A549 (cell line): ENCODE results near the gene CYP27B1. TPM values are rescaled to one million over a fixed set of nuclear protein-coding genes. Genes with fewer than 3 reads are reported as not detected.

Experiments
- ATAC-seq, 2 experiments: fragments of 200-7000 bp in 1 of 2; fragments of >200 bp in 1 of 2; cut with Nextera tagmentation in 1 of 2; cut with Tn5 transposase in 1 of 2; 3 replicates each; pipeline versions ENCODE4 v1.8.0 to v1.9.1; 2018 to 2020; ENCODE audit warnings: mild to moderate bottlenecking in 1 of 2, moderate library complexity in 1 of 2
- CTCF ChIA-PET: fragments of 300-600 bp; sonication (Branson Sonifier 250); formaldehyde crosslinking; extraction: SDS; loops from one replicate; lab custom pipeline; 2021; ENCODE audit warnings: antibody characterized with exemption, inconsistent platforms; lab: Yijun Ruan, JAX
- POLR2A ChIA-PET: fragments of 350-600 bp; formaldehyde crosslinking; extraction: SDS; loops from one replicate; lab custom pipeline; 2021; ENCODE audit warnings: antibody characterized with exemption, inconsistent platforms; lab: Yijun Ruan, JAX
- DNase-seq, 2 experiments: peaks; one replicate each; pipeline versions ENCODE4 v3.0.0 to v3.0.0-alpha.2; 2011 to 2016; ENCODE audit warnings: low read depth in 1 of 2, low spot score in 1 of 2
- FAIRE-seq: peaks from 2 replicates; lab custom pipeline; 2011; peaks lifted over from hg19 to GRCh38; lab: Jason Lieb, UNC
- H3K27ac ChIP-seq, 2 experiments: fragments of >200 bp; sonication (Bioruptor Twin); formaldehyde crosslinking; 3 replicates each; pipeline ENCODE4 v1.5.1; 2016 to 2017
- H3K4me1 ChIP-seq: fragments of >200 bp; sonication (Bioruptor Twin); formaldehyde crosslinking; 3 replicates; pipeline ENCODE4 v1.6.1; 2016
- H3K4me2 ChIP-seq: fragments of >200 bp; sonication (Bioruptor Twin); formaldehyde crosslinking; 3 replicates; pipeline ENCODE4 v1.6.1; 2016
- H3K4me3 ChIP-seq: fragments of >200 bp; sonication (Bioruptor Twin); formaldehyde crosslinking; 3 replicates; pipeline ENCODE4 v1.5.1; 2016
- H3K9me3 ChIP-seq: fragments of >200 bp; sonication (Bioruptor Twin); formaldehyde crosslinking; 3 replicates; pipeline ENCODE4 v1.6.1; 2016
- BHLHE40 ChIP-seq: IDR thresholded peaks from 2 replicates; pipeline ENCODE4 v1.6.1; 2012; ENCODE audit warnings: low read depth, low read length, inconsistent platforms
- CBX8 ChIP-seq: fragments of 200-600 bp; sonication (generic); IDR thresholded peaks from 2 replicates; pipeline ENCODE4 v1.6.1; 2016
- CEBPB ChIP-seq, 2 experiments: fragments of >200 bp in 1 of 2; sonication (Bioruptor Twin) in 1 of 2; formaldehyde crosslinking in 1 of 2; IDR thresholded peaks; 2 replicates each; pipeline ENCODE4 v1.6.1; 2012 to 2016
- CHD4 ChIP-seq: fragments of 200-600 bp; sonication (generic); IDR thresholded peaks from 2 replicates; pipeline ENCODE4 v1.6.1; 2016; ENCODE audit warnings: antibody characterized with exemption, mild to moderate bottlenecking, borderline replicate concordance
- CTCF ChIP-seq: fragments of >200 bp; sonication (Bioruptor Twin); formaldehyde crosslinking; IDR thresholded peaks from 3 replicates; pipeline ENCODE4 v1.5.1; 2016
- EP300 ChIP-seq, 2 experiments: fragments of >200 bp; sonication (Bioruptor Twin); formaldehyde crosslinking; IDR thresholded peaks; 2 replicates in 1 of 2; 3 replicates in 1 of 2; pipeline ENCODE4 v1.6.1; 2016 to 2017
- FOSL2 ChIP-seq, 2 experiments: fragments of 450-650 bp in 1 of 2; fragments of >200 bp in 1 of 2; sonication (Bioruptor Twin) in 1 of 2; formaldehyde crosslinking; IDR thresholded peaks; 2 replicates each; pipeline versions ENCODE4 v1.5.0 to v1.6.1; 2016 to 2020; ENCODE audit warnings: mild to moderate bottlenecking in 1 of 2, moderate library complexity in 1 of 2
- GATA3 ChIP-seq: IDR thresholded peaks from 2 replicates; pipeline ENCODE4 v1.6.1; 2012; ENCODE audit warnings: borderline replicate concordance
- HES2 ChIP-seq: fragments of >200 bp; sonication (Bioruptor Twin); formaldehyde crosslinking; IDR thresholded peaks from 2 replicates; pipeline ENCODE4 v1.6.1; 2016
- HOXB13 ChIP-seq: fragments of 250-450 bp; sonication (Bioruptor Pico); IDR thresholded peaks from 2 replicates; pipeline ENCODE4 v1.5.0; 2020; ENCODE audit warnings: low read depth, mild to moderate bottlenecking, moderate library complexity
- HOXB5 ChIP-seq: fragments of 250-450 bp; sonication (Bioruptor Pico); IDR thresholded peaks from 2 replicates; pipeline ENCODE4 v1.5.0; 2020; ENCODE audit warnings: mild to moderate bottlenecking, moderate library complexity
- JUN ChIP-seq, 2 experiments: fragments of >200 bp; sonication (Bioruptor Twin); formaldehyde crosslinking; IDR thresholded peaks; 2 replicates in 1 of 2; 3 replicates in 1 of 2; pipeline ENCODE4 v1.6.1; 2016 to 2017
- JUNB ChIP-seq: fragments of >200 bp; sonication (Bioruptor Twin); formaldehyde crosslinking; IDR thresholded peaks from 2 replicates; pipeline ENCODE4 v1.6.1; 2016
- MYC ChIP-seq: IDR thresholded peaks from 2 replicates; pipeline ENCODE4 v1.6.1; 2012; ENCODE audit warnings: mild to moderate bottlenecking, inconsistent platforms, low read length, improper control_type of control experiment, borderline replicate concordance
- PHF8 ChIP-seq: fragments of 200-600 bp; sonication (generic); IDR thresholded peaks from 2 replicates; pipeline ENCODE4 v1.6.1; 2016; ENCODE audit warnings: low read depth, mild to moderate bottlenecking, antibody characterized with exemption, moderate library complexity, borderline replicate concordance
- POLR2A ChIP-seq: IDR thresholded peaks from 2 replicates; pipeline ENCODE4 v1.6.1; 2012; ENCODE audit warnings: mild to moderate bottlenecking, low read length
- RARB ChIP-seq: fragments of 250-450 bp; sonication (Bioruptor Pico); IDR thresholded peaks from 2 replicates; pipeline ENCODE4 v1.8.0; 2021; ENCODE audit warnings: mild to moderate bottlenecking, moderate library complexity
- RNF2 ChIP-seq: fragments of 200-600 bp; sonication (generic); IDR thresholded peaks from 2 replicates; pipeline ENCODE4 v1.6.1; 2016; ENCODE audit warnings: low read depth, mild to moderate bottlenecking, antibody characterized with exemption, moderate library complexity, borderline replicate concordance
- SMC3 ChIP-seq: fragments of >200 bp; sonication (Bioruptor Twin); formaldehyde crosslinking; IDR thresholded peaks from 3 replicates; pipeline ENCODE4 v1.6.1; 2018; ENCODE audit warnings: inconsistent platforms
- USF2 ChIP-seq: fragments of 450-650 bp; IDR thresholded peaks from 2 replicates; pipeline ENCODE4 v1.6.1; 2014; ENCODE audit warnings: antibody characterized with exemption
- ZC3H11A ChIP-seq: fragments of 450-650 bp; IDR thresholded peaks from 2 replicates; pipeline ENCODE4 v1.6.1; 2014; ENCODE audit warnings: antibody characterized with exemption, mild to moderate bottlenecking
- ZNF302 ChIP-seq: fragments of 250-450 bp; sonication (Bioruptor Pico); IDR thresholded peaks from 2 replicates; pipeline ENCODE4 v1.9.0; 2021; ENCODE audit warnings: inconsistent platforms, mild to moderate bottlenecking, moderate library complexity
- ZSCAN20 ChIP-seq: fragments of 250-450 bp; sonication (Bioruptor Pico); IDR thresholded peaks from 2 replicates; pipeline ENCODE4 v1.8.0; 2022; ENCODE audit warnings: mild to moderate bottlenecking, moderate library complexity
- WGBS: methylation state at CpG from one replicate; pipeline ENCODE4 v1.1.6; 2017; ENCODE audit errors: missing lambda C conversion rate; 5-methylcytosine and 5-hydroxymethylcytosine counted together
- polyA plus RNA-seq, 4 experiments: library from polyadenylated mRNA; depleted of rRNA in 3 of 4; stranded (reverse); fragments of >200 nt; fragmentation: RNase III in 1 of 4; extraction: RNeasy Plus Mini Kit Qiagen cat#74134 plus additional on column Dnase treatment in 1 of 4; gene quantifications; 2 replicates in 3 of 4; 3 replicates in 1 of 4; pipeline ENCODE4 v1.2.3, GENCODE V29; 2011 to 2017
- TF ChIP-seq, protein P1 (sequence below): fragments of 150-350 bp; IDR thresholded peaks from 2 replicates; pipeline ENCODE4 v1.6.1; 2014; ENCODE audit warnings: low read depth, mild to moderate bottlenecking, low read length
- TF ChIP-seq, protein P2 (sequence below): IDR thresholded peaks from 2 replicates; pipeline ENCODE4 v1.6.1; 2012

CYP27B1 gene
- polyA plus RNA-seq, 2 of the 4 experiments (the other 2 are of a cell fraction): 1.9 to 2.3 TPM

DNA sequence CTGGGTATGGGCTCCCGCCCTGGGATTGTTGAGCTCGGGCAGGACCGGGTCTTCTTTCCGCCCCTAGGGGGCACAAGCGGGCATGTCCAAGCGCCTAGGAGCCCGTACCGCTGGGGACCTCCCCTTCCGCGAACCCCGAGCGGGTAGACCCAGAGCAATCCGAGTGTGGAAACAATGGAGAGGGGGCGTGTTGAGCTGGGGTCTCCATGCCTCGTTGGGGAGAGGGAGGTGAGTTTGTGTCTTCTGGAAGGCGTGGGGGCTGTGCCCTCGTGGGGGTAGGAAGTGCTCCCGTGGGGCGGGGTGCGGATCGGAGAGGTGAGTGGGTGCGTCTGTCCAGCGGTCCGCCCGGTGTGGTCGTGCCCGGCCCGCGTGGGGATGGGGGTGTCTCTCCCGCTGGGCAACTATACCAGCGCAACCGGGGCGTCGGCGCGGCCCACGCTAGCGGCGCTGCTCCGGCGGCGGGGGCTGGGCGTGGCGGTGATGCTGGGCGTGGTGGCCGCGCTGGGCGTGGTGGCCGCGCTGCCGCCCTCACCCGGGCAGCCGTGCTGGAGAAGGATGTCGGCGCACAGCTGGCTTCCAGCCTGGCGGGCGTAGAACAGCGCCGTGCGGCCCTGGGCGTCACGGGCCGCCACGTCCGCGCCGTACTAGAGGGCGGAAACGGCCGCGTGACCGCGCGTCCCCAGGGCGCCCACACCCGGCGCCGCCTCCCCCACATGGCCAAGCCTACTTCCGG lies 40.6 kb downstream of the CYP27B1 start (continued):
- TF ChIP-seq, protein P1, sequence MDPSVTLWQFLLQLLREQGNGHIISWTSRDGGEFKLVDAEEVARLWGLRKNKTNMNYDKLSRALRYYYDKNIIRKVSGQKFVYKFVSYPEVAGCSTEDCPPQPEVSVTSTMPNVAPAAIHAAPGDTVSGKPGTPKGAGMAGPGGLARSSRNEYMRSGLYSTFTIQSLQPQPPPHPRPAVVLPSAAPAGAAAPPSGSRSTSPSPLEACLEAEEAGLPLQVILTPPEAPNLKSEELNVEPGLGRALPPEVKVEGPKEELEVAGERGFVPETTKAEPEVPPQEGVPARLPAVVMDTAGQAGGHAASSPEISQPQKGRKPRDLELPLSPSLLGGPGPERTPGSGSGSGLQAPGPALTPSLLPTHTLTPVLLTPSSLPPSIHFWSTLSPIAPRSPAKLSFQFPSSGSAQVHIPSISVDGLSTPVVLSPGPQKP: no peak
- TF ChIP-seq, protein P2, sequence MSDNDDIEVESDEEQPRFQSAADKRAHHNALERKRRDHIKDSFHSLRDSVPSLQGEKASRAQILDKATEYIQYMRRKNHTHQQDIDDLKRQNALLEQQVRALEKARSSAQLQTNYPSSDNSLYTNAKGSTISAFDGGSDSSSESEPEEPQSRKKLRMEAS: peak; percentile 77
- TF ChIP-seq SMC3 (peak; percentile 45; the same call in 2 of the 3 replicates), FOSL2 (IDR thresholded peaks at IDR 0.05) (no peak), FOSL2 (CRISPR knock-in tag; IDR thresholded peaks at IDR 0.05) (no peak), CHD4 (no peak), ZC3H11A (no peak), POLR2A (peak; percentile 77), JUN (IDR thresholded peaks at IDR 0.05) (peak in 1 of 2 experiments; percentile 75; a peak in 2 of 5 replicates), PHF8 (peak; percentile 86; the same call in 1 of the 2 replicates), CTCF (peak; percentile 82), GATA3 (peak; percentile 25; the same call in 1 of the 2 replicates)

- ChIA-PET CTCF (interaction anchor here (0.7 to 13.8 kb wide), 22 partner anchors 9 to 177 kb away, joined by 3 to 242 read pairs (median 7); partner anchors contain the start of genes AGAP2, CDK4, DTX3 and OS9), POLR2A (interaction anchor here (1.0 to 1.9 kb wide), 6 partner anchors 10 to 39 kb away, joined by 3 to 14 read pairs (median 4); partner anchors contain the start of genes CDK4 and TSPAN31)
- 6% methylated on average over 7 of the region's 10 CpGs for WGBS
- TF ChIP-seq BHLHE40 (no peak), EP300 (IDR thresholded peaks at IDR 0.05) (no peak), HOXB5 (CRISPR knock-in tag) (no peak), POLR2A (peak; percentile 20; the same call in 1 of the 2 replicates), MYC (no peak), USF2 (no peak), ZNF302 (CRISPR knock-in tag) (no peak)
- H3K4me1 ChIP-seq: peaks cover 18% of the 10 kb centered on the region
- ATAC-seq (peak; percentile 22 to 41; a peak in 5 of 6 replicates), DNase-seq (peak in 1 of 2 experiments; percentile 43), FAIRE-seq (no peak)
- peak overlapping the region; percentile 99 for H3K4me2 ChIP-seq
- peak overlapping the region; percentile 96 for H3K4me3 ChIP-seq
- H3K27ac ChIP-seq: peak overlapping the region; percentile 97 to 98
- H3K9me3 ChIP-seq: no peaks in the 10 kb centered on the region
These were observed 41.1 kb downstream of the CYP27B1 start for GRCh38 chr12:57725851-57726150.

- H3K4me3 ChIP-seq: peak overlapping the region; percentile 96
- WGBS: 72% methylated on average over 9 of the region's 11 CpGs
- ATAC-seq (no peak), DNase-seq (no peak), FAIRE-seq (no peak)
- H3K27ac ChIP-seq: peak overlapping the region; percentile 97 to 98; a peak in 5 of 6 replicates
- peak overlapping the region; percentile 99 for H3K4me2 ChIP-seq
- POLR2A ChIA-PET: interaction anchor here (1.0 to 1.9 kb wide), 6 partner anchors 10 to 40 kb away, joined by 3 to 14 read pairs (median 4); partner anchors contain the start of genes CDK4 and TSPAN31
- CTCF ChIA-PET: interaction anchor here (0.7 to 13.8 kb wide), 24 partner anchors 8 to 178 kb away, joined by 3 to 242 read pairs (median 7); partner anchors contain the start of genes AGAP2, B4GALNT1, CDK4 and CYP27B1
- no peaks in the 10 kb centered on the region for H3K9me3 ChIP-seq
- H3K4me1 ChIP-seq: peaks cover 18% of the 10 kb centered on the region
- TF ChIP-seq CBX8 (no peak), HES2 (no peak), ZNF302 (CRISPR knock-in tag) (no peak), HOXB13 (no peak), POLR2A (no peak), CTCF (no peak), RNF2 (no peak), JUNB (no peak), ZSCAN20 (no peak), HOXB5 (CRISPR knock-in tag) (no peak), RARB (CRISPR knock-in tag) (no peak), CEBPB (IDR thresholded peaks at IDR 0.05) (no peak)
- TF ChIP-seq, protein P2: no peak
These were observed 41.7 kb downstream of the CYP27B1 start for GRCh38 chr12:57724936-57725740.
